ENCODE results near the gene DYDC2. TPM values are rescaled to one million over a fixed set of nuclear protein-coding genes. Genes with fewer than 3 reads are reported as not detected.

The DYDC2 gene
- total RNA-seq, 1 donor from 2014 or later, result not detected

- Histone ChIP-seq H3K27ac (ENCODE audit: low read depth, low read length) (no peak overlapping the region), H3K4me2 (ENCODE audit: low read length) (no peak overlapping the region), H3K36me3 (ENCODE audit: insufficient read depth, low read length) (no peaks in the 10 kb centered on the region), H3K9me3 (ENCODE audit: insufficient read depth, low read depth, low read length) (no peaks in the 10 kb centered on the region), H2AFZ (ENCODE audit: low read depth, low read length) (no peak overlapping the region), H3K27me3 (ENCODE audit: insufficient read depth, low read length) (no peaks in the 10 kb centered on the region), H3K4me3 (ENCODE audit: insufficient read depth, low read depth, low read length) (no peak overlapping the region), H4K20me1 (ENCODE audit: insufficient read depth, low read length) (no peaks in the 10 kb centered on the region), H3K4me1 (ENCODE audit: insufficient read depth, low read length) (no peaks in the 10 kb centered on the region), H3K9ac (ENCODE audit: low read length) (no peak overlapping the region), H3K79me2 (ENCODE audit: insufficient read depth, low read length) (no peaks in the 10 kb centered on the region)
- no peak for TF ChIP-seq EZH2 (IDR thresholded peaks at IDR 0.05; ENCODE audit: insufficient read depth, low read length)
- TF ChIP-seq CTCF (IDR thresholded peaks at IDR 0.05; ENCODE audit: insufficient read depth, low read depth, low read length), result no peak
- DNase-seq (ENCODE audit: low read depth), result no peak
- H3K4me3 Mint-ChIP-seq (ENCODE audit: unreplicated experiment), result no peak overlapping the region
- H3K27me3 Mint-ChIP-seq (ENCODE audit: low read depth, unreplicated experiment), result no peaks in the 10 kb centered on the region
- peaks cover 3% of the 10 kb centered on the region for H3K9me3 Mint-ChIP-seq (ENCODE audit: unreplicated experiment)
- no peak overlapping the region for H3K27ac Mint-ChIP-seq (ENCODE audit: unreplicated experiment)
- H3K4me1 Mint-ChIP-seq (ENCODE audit: low read depth, unreplicated experiment), result peaks cover 22% of the 10 kb centered on the region
- no peak for FAIRE-seq
- no peaks in the 10 kb centered on the region for H3K36me3 Mint-ChIP-seq (ENCODE audit: low read depth, unreplicated experiment)
Measured at GRCh38 chr10:80322711-80323110, 33.9 kb upstream of the DYDC2 start.

DNA sequence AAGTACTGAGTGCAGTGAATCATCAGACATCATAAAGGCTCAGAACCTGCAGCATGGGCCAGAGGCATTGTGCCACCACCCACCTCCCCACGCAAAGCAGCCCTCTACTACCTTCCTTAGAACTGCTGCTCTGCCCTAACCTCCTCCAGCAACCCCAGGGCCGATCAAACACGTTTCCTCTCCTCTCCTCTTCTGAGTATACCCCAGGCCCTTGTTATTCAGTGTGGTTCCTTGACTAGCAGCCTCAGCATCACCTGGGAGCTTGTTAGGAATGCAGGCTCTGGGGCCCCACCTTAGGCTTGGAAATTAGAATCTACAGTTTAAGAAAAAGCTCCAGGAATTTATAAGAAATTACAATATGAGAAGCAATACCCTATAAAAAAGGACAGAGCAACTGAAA is 33.3 kb upstream of the DYDC2 start:
- DNase-seq (ENCODE audit: low read depth) (no peak), FAIRE-seq (no peak)
- H3K9me3 Mint-ChIP-seq (ENCODE audit: unreplicated experiment), result peaks cover 3% of the 10 kb centered on the region
- no peaks in the 10 kb centered on the region for H3K27me3 ChIP-seq (ENCODE audit: insufficient read depth, low read length)
- no peaks in the 10 kb centered on the region for H3K9me3 ChIP-seq (ENCODE audit: insufficient read depth, low read depth, low read length)
- H3K36me3 Mint-ChIP-seq (ENCODE audit: low read depth, unreplicated experiment), result no peaks in the 10 kb centered on the region
- no peak overlapping the region for H3K4me3 Mint-ChIP-seq (ENCODE audit: unreplicated experiment)
- no peaks in the 10 kb centered on the region for H3K79me2 ChIP-seq (ENCODE audit: insufficient read depth, low read length)
- no peaks in the 10 kb centered on the region for H3K27me3 Mint-ChIP-seq (ENCODE audit: low read depth, unreplicated experiment)
- no peaks in the 10 kb centered on the region for H3K4me1 ChIP-seq (ENCODE audit: insufficient read depth, low read length)
- H3K27ac ChIP-seq (ENCODE audit: low read depth, low read length), result no peak overlapping the region
- no peak overlapping the region for H3K9ac ChIP-seq (ENCODE audit: low read length)
- H3K4me1 Mint-ChIP-seq (ENCODE audit: low read depth, unreplicated experiment), result peaks cover 22% of the 10 kb centered on the region
- peak overlapping the region; percentile 21 for H3K27ac Mint-ChIP-seq (ENCODE audit: unreplicated experiment)
- H3K4me3 ChIP-seq (ENCODE audit: insufficient read depth, low read depth, low read length), result no peak overlapping the region
- no peaks in the 10 kb centered on the region for H3K36me3 ChIP-seq (ENCODE audit: insufficient read depth, low read length)
- no peak overlapping the region for H2AFZ ChIP-seq (ENCODE audit: low read depth, low read length)
- TF ChIP-seq EZH2 (IDR thresholded peaks at IDR 0.05; ENCODE audit: insufficient read depth, low read length) (no peak), CTCF (IDR thresholded peaks at IDR 0.05; ENCODE audit: insufficient read depth, low read depth, low read length) (no peak)
- H3K4me2 ChIP-seq (ENCODE audit: low read length), result no peak overlapping the region
- no peaks in the 10 kb centered on the region for H4K20me1 ChIP-seq (ENCODE audit: insufficient read depth, low read length)

DNA sequence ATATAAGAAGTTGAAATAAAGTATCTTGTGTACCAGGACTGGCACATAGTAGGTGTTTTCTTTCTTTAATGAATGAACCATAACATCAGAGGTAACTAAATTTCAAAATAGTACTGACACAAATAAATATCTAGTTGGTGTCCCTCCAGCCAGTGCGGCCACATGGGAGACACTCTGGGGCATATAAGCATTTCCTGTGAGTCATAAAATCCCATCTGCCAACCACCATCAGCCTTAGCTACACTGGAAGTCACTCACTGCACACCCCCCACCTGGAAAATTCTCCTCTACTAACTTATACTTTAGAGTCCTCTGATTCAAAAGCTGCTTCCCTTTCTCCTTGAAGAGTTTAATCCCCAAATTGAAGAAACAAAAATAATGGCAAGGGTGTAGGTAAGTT is 32.5 kb upstream of the DYDC2 start:
- Histone ChIP-seq H3K9me3 (ENCODE audit: insufficient read depth, low read depth, low read length) (no peaks in the 10 kb centered on the region), H3K9ac (ENCODE audit: low read length) (no peak overlapping the region), H3K4me3 (ENCODE audit: insufficient read depth, low read depth, low read length) (no peak overlapping the region), H3K27me3 (ENCODE audit: insufficient read depth, low read length) (no peaks in the 10 kb centered on the region), H3K4me1 (ENCODE audit: insufficient read depth, low read length) (no peaks in the 10 kb centered on the region), H3K4me2 (ENCODE audit: low read length) (no peak overlapping the region), H2AFZ (ENCODE audit: low read depth, low read length) (no peak overlapping the region), H3K27ac (ENCODE audit: low read depth, low read length) (no peak overlapping the region), H3K79me2 (ENCODE audit: insufficient read depth, low read length) (no peaks in the 10 kb centered on the region), H4K20me1 (ENCODE audit: insufficient read depth, low read length) (no peaks in the 10 kb centered on the region), H3K36me3 (ENCODE audit: insufficient read depth, low read length) (no peaks in the 10 kb centered on the region)
- H3K4me1 Mint-ChIP-seq (ENCODE audit: low read depth, unreplicated experiment), result peaks cover 22% of the 10 kb centered on the region
- no peaks in the 10 kb centered on the region for H3K36me3 Mint-ChIP-seq (ENCODE audit: low read depth, unreplicated experiment)
- TF ChIP-seq CTCF (IDR thresholded peaks at IDR 0.05; ENCODE audit: insufficient read depth, low read depth, low read length) (no peak), EZH2 (IDR thresholded peaks at IDR 0.05; ENCODE audit: insufficient read depth, low read length) (no peak)
- H3K27ac Mint-ChIP-seq (ENCODE audit: unreplicated experiment), result peak overlapping the region; percentile 89
- no peak overlapping the region for H3K4me3 Mint-ChIP-seq (ENCODE audit: unreplicated experiment)
- FAIRE-seq, result no peak
- peaks cover 3% of the 10 kb centered on the region for H3K9me3 Mint-ChIP-seq (ENCODE audit: unreplicated experiment)
- H3K27me3 Mint-ChIP-seq (ENCODE audit: low read depth, unreplicated experiment), result no peaks in the 10 kb centered on the region
- peak; percentile 12 for DNase-seq (ENCODE audit: low read depth)
